ENCODE data around the gene RTP2. TPM values are rescaled to one million over a fixed set of nuclear protein-coding genes. Genes with fewer than 3 reads are reported as not detected.

RTP2 gene
- polyA plus RNA-seq, 3 donors: not detected

DNA sequence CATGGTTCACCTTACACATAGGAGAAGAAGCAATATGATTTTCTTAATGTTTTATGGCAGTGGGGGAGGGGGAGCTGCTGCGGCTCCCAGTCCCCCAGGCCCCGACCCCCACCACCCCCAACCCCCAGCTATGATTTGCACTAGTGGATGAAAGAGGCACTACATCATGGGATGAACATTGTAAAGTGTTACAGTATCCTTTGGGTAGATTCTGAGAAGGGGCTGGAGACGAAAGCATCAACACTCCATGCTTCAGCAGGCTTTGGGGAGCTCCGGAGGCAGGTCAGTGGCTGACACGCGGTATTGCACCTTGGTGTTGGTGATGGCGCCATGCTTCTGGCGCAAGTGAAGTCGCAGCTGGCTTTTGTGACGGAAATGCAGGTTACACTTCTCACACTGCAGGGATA is 19.9 kb upstream of the RTP2 start:
- H3K27me3 Mint-ChIP-seq (ENCODE audit: low read depth in 3 of 3): peaks cover 0 to 2% (median 0%) of the 10 kb centered on the region in 3 donors
- H3K36me3 Mint-ChIP-seq: peaks cover 67 to 72% of the 10 kb centered on the region in 2 donors
- H3K9me3 Mint-ChIP-seq: no peaks in the 10 kb centered on the region
- Histone ChIP-seq H3K4me1 (ENCODE audit: control insufficient read depth in 1 of 2, insufficient read depth in 2 of 2, low read length in 2 of 2) (no peaks in the 10 kb centered on the region), H2AFZ (ENCODE audit: insufficient read depth, low read depth, low read length, poor library complexity, severe bottlenecking) (no peak overlapping the region), H3K79me2 (ENCODE audit: insufficient read depth, low read length) (no peaks in the 10 kb centered on the region), H3K9me3 (replicated peaks in 1 of 2; ENCODE audit: control insufficient read depth in 1 of 2, insufficient read depth in 1 of 2, low read length in 2 of 2) (no peaks in the 10 kb centered on the region), H3K27ac (ENCODE audit: low read depth in 1 of 2, low read length in 2 of 2) (no peak overlapping the region), H4K20me1 (ENCODE audit: insufficient read depth, low read length) (peaks cover 72% of the 10 kb centered on the region), H3K4me2 (replicated peaks; ENCODE audit: extremely low read depth, low read length, poor library complexity, severe bottlenecking) (no peak overlapping the region), H3K36me3 (replicated peaks in 1 of 2; ENCODE audit: control insufficient read depth in 1 of 2, insufficient read depth in 2 of 2, low read length in 2 of 2) (peaks cover 65 to 71% of the 10 kb centered on the region in 2 donors), H3K9ac (ENCODE audit: insufficient read depth, low read length, poor library complexity, severe bottlenecking) (no peak overlapping the region), H3K4me3 (replicated peaks in 1 of 3; ENCODE audit: low read depth in 2 of 3, low read length in 3 of 3) (no peak overlapping the region), H3K27me3 (ENCODE audit: control insufficient read depth in 2 of 2, insufficient read depth in 2 of 2, low read length in 2 of 2) (no peaks in the 10 kb centered on the region)
- H3K4me1 Mint-ChIP-seq: no peaks in the 10 kb centered on the region
- 93% methylated on average over 8 of the region's 10 CpGs for WGBS (ENCODE audit: insufficient coverage)
- no peak overlapping the region for H3K4me3 Mint-ChIP-seq
- DNase-seq: no peak
- intact Hi-C loops (cut with micrococcal nuclease): no loop called here
- TF ChIP-seq, protein P1, sequence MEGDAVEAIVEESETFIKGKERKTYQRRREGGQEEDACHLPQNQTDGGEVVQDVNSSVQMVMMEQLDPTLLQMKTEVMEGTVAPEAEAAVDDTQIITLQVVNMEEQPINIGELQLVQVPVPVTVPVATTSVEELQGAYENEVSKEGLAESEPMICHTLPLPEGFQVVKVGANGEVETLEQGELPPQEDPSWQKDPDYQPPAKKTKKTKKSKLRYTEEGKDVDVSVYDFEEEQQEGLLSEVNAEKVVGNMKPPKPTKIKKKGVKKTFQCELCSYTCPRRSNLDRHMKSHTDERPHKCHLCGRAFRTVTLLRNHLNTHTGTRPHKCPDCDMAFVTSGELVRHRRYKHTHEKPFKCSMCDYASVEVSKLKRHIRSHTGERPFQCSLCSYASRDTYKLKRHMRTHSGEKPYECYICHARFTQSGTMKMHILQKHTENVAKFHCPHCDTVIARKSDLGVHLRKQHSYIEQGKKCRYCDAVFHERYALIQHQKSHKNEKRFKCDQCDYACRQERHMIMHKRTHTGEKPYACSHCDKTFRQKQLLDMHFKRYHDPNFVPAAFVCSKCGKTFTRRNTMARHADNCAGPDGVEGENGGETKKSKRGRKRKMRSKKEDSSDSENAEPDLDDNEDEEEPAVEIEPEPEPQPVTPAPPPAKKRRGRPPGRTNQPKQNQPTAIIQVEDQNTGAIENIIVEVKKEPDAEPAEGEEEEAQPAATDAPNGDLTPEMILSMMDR (IDR thresholded peaks at IDR 0.05): peak; percentile 26
- peak overlapping the region in 1 of 7 donors; percentile 40 for H3K27ac Mint-ChIP-seq

DNA sequence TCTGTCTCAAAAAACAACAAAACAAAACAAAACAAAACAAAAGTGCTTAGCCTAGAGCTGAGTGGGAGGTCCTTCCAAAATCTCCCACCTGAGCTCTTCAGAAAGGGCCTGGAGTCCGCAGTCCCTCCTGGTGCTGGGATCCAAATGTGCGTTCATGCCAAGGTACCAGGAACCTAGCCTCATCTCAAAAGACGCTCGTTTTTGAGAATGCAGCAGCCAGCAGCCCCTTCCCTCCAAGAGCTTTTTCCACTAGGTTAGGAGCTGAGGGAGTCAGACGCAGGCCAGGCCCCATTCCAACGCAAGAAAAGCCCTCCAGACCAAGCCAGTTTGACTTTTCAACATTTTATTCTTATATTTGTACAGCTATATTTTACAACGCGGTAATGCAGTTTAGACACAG is 18.7 kb upstream of the RTP2 start:
- TF ChIP-seq, protein P1 (IDR thresholded peaks at IDR 0.05): no peak
- no peak overlapping the region for H2AFZ ChIP-seq (ENCODE audit: insufficient read depth, low read depth, low read length, poor library complexity, severe bottlenecking)
- H3K27me3 ChIP-seq (ENCODE audit: control insufficient read depth in 2 of 2, insufficient read depth in 2 of 2, low read length in 2 of 2): no peaks in the 10 kb centered on the region
- Mint-ChIP-seq H3K27me3 (ENCODE audit: low read depth in 3 of 3) (peaks cover 0 to 2% (median 0%) of the 10 kb centered on the region in 3 donors), H3K9me3 (no peaks in the 10 kb centered on the region), H3K27ac (peak overlapping the region in 1 of 7 donors; percentile 31), H3K4me1 (no peaks in the 10 kb centered on the region), H3K36me3 (peaks cover 57 to 61% of the 10 kb centered on the region in 2 donors), H3K4me3 (no peak overlapping the region)
- DNase-seq: no peak
- no peak overlapping the region for H3K4me2 ChIP-seq (replicated peaks; ENCODE audit: extremely low read depth, low read length, poor library complexity, severe bottlenecking)
- H3K4me1 ChIP-seq (ENCODE audit: control insufficient read depth in 1 of 2, insufficient read depth in 2 of 2, low read length in 2 of 2): no peaks in the 10 kb centered on the region
- intact Hi-C loops (cut with micrococcal nuclease): no loop called here
- peaks cover 53 to 60% of the 10 kb centered on the region in 2 donors for H3K36me3 ChIP-seq (replicated peaks in 1 of 2; ENCODE audit: control insufficient read depth in 1 of 2, insufficient read depth in 2 of 2, low read length in 2 of 2)
- H3K4me3 ChIP-seq (replicated peaks in 1 of 3; ENCODE audit: low read depth in 2 of 3, low read length in 3 of 3): no peak overlapping the region
- peaks cover 60% of the 10 kb centered on the region for H4K20me1 ChIP-seq (ENCODE audit: insufficient read depth, low read length)
- no peak overlapping the region for H3K27ac ChIP-seq (ENCODE audit: low read depth in 1 of 2, low read length in 2 of 2)
- no peak overlapping the region for H3K9ac ChIP-seq (ENCODE audit: insufficient read depth, low read length, poor library complexity, severe bottlenecking)
- 100% methylated on average over 5 of the region's 8 CpGs for WGBS (ENCODE audit: insufficient coverage)
- H3K9me3 ChIP-seq (replicated peaks in 1 of 2; ENCODE audit: control insufficient read depth in 1 of 2, insufficient read depth in 1 of 2, low read length in 2 of 2): no peaks in the 10 kb centered on the region
- no peaks in the 10 kb centered on the region for H3K79me2 ChIP-seq (ENCODE audit: insufficient read depth, low read length)

Data from CD14-positive monocyte (primary cell).